Thymus (tissue), 11 donors: Measurements from ENCODE around the gene CPED1. TPM values are rescaled to one million over a fixed set of nuclear protein-coding genes. Genes with fewer than 3 reads are reported as not detected.

Source experiments
- DNase-seq, 9 donors: peaks; one replicate each; pipeline ENCODE4 v3.0.0-alpha.2; 2013; ENCODE audit warnings: low spot score in 9 of 9, low read depth in 6 of 9, missing footprints in 1 of 9
- H3K27ac ChIP-seq, 2 donors: one replicate each; pipeline ENCODE4 v1.5.1; 2013; ENCODE audit warnings: control low read depth in 1 of 2, low read depth in 1 of 2, low read length in 1 of 2, mild to moderate bottlenecking in 1 of 2, moderate library complexity in 1 of 2
- H3K27me3 ChIP-seq, 2 donors: one replicate each; pipeline ENCODE4 v1.5.1; 2013; ENCODE audit warnings: low read length in 1 of 2; ENCODE audit not compliant: control insufficient read depth in 2 of 2, insufficient read depth in 1 of 2
- H3K36me3 ChIP-seq, 2 donors: one replicate each; pipeline ENCODE4 v1.5.1; 2013; ENCODE audit warnings: low read length in 1 of 2, mild to moderate bottlenecking in 1 of 2, moderate library complexity in 1 of 2; ENCODE audit not compliant: control insufficient read depth in 2 of 2, insufficient read depth in 2 of 2
- H3K4me1 ChIP-seq, 2 donors: one replicate each; pipeline ENCODE4 v1.5.1; 2013; ENCODE audit warnings: low read length in 2 of 2; ENCODE audit not compliant: control insufficient read depth in 2 of 2, insufficient read depth in 2 of 2
- H3K4me3 ChIP-seq, 2 donors: one replicate each; pipeline ENCODE4 v1.5.1; 2013; ENCODE audit warnings: low read length in 2 of 2, control low read depth in 1 of 2, mild to moderate bottlenecking in 1 of 2
- H3K9me3 ChIP-seq, 2 donors: one replicate each; pipeline ENCODE4 v1.5.1; 2013; ENCODE audit warnings: low read length in 1 of 2, mild to moderate bottlenecking in 1 of 2; ENCODE audit not compliant: control insufficient read depth in 2 of 2, insufficient read depth in 1 of 2
- WGBS: extraction: QIAGEN DNeasy Blood & Tissue Kit; methylation state at CpG from one replicate; pipeline ENCODE4 v1.1.7; 2013; 5-methylcytosine and 5-hydroxymethylcytosine counted together
- polyA plus RNA-seq: library from polyadenylated mRNA; stranded (reverse); fragments of 200-250 nt; gene quantifications from one replicate; pipeline ENCODE4 v1.2.3, GENCODE V29; 2013
- total RNA-seq: library from RNA; stranded (reverse); fragments of 120-200 nt; gene quantifications from one replicate; pipeline ENCODE4 v1.2.4, GENCODE V29; 2013
- donor health status: healthy.

The CPED1 gene
- total and polyA plus RNA-seq, 2 donors = 1.9 to 2.2 TPM

GRCh38 chr7:120985839-120986238 lies 2.7 kb upstream of the CPED1 start:
- DNase-seq = no peak
- 93% methylated on average over 2 of the region's 2 CpGs for WGBS
- no peaks in the 10 kb centered on the region for H3K9me3 ChIP-seq

GRCh38 chr7:120986650-120987049 lies 1.9 kb upstream of the CPED1 start:
- Histone ChIP-seq H3K36me3 (no peaks in the 10 kb centered on the region), H3K27me3 (peaks cover 0 to 29% of the 10 kb centered on the region in 2 donors), H3K4me1 (peaks cover 3 to 10% of the 10 kb centered on the region in 2 donors), H3K9me3 (no peaks in the 10 kb centered on the region), H3K4me3 (no peak overlapping the region), H3K27ac (no peak overlapping the region)
- DNase-seq = no peak
- WGBS = 98% methylated on average over 2 of the region's 2 CpGs

More at GRCh38 chr7:120985839-120986238, 2.7 kb upstream of the CPED1 start:
- Histone ChIP-seq H3K4me3 (no peak overlapping the region), H3K36me3 (no peaks in the 10 kb centered on the region), H3K27ac (no peak overlapping the region), H3K4me1 (peaks cover 3 to 10% of the 10 kb centered on the region in 2 donors), H3K27me3 (peaks cover 0 to 28% of the 10 kb centered on the region in 2 donors)

GRCh38 chr7:120987280-120987679 lies 1.2 kb upstream of the CPED1 start:
- H3K27me3 ChIP-seq = peaks cover 0 to 29% of the 10 kb centered on the region in 2 donors
- H3K27ac ChIP-seq = no peak overlapping the region
- WGBS = 2% methylated on average over 3 of the region's 3 CpGs
- no peaks in the 10 kb centered on the region for H3K9me3 ChIP-seq
- DNase-seq = no peak
- H3K4me3 ChIP-seq = no peak overlapping the region
- H3K36me3 ChIP-seq = no peaks in the 10 kb centered on the region
- peaks cover 3 to 10% of the 10 kb centered on the region in 2 donors for H3K4me1 ChIP-seq

GRCh38 chr7:120987683-120988590 lies 574 bp upstream of the CPED1 start:
- H3K27ac ChIP-seq = peak overlapping the region in 1 of 2 donors; percentile 4
- H3K4me3 ChIP-seq = peak overlapping the region; percentile 12 to 33
- H3K27me3 ChIP-seq = peaks cover 0 to 29% of the 10 kb centered on the region in 2 donors
- peaks cover 3 to 10% of the 10 kb centered on the region in 2 donors for H3K4me1 ChIP-seq
- H3K36me3 ChIP-seq = no peaks in the 10 kb centered on the region
- WGBS = 2% methylated on average over 12 of the region's 12 CpGs
- no peaks in the 10 kb centered on the region for H3K9me3 ChIP-seq
- DNase-seq = peak; percentile 58 to 91 (median 76)

- Histone ChIP-seq H3K36me3 (no peaks in the 10 kb centered on the region), H3K9me3 (no peaks in the 10 kb centered on the region), H3K27me3 (peaks cover 0 to 29% of the 10 kb centered on the region in 2 donors), H3K4me1 (peaks cover 3 to 10% of the 10 kb centered on the region in 2 donors), H3K4me3 (no peak overlapping the region), H3K27ac (peak overlapping the region in 1 of 2 donors; percentile 5)
- 56% methylated on average over 15 of the region's 15 CpGs for WGBS
- no peak for DNase-seq
Measured at GRCh38 chr7:120989257-120990220, 1.0 kb downstream of the CPED1 start.

GRCh38 chr7:120990468-120991118 lies 2.1 kb downstream of the CPED1 start:
- H3K4me1 ChIP-seq = peaks cover 3 to 10% of the 10 kb centered on the region in 2 donors
- no peak for DNase-seq
- no peaks in the 10 kb centered on the region for H3K9me3 ChIP-seq
- no peaks in the 10 kb centered on the region for H3K36me3 ChIP-seq
- H3K27ac ChIP-seq = no peak overlapping the region
- H3K27me3 ChIP-seq = peaks cover 0 to 29% of the 10 kb centered on the region in 2 donors
- no peak overlapping the region for H3K4me3 ChIP-seq
- 93% methylated on average over 6 of the region's 6 CpGs for WGBS

GRCh38 chr7:120991161-120991560 lies 2.6 kb downstream of the CPED1 start:
- H3K27me3 ChIP-seq = peaks cover 0 to 29% of the 10 kb centered on the region in 2 donors
- H3K4me3 ChIP-seq = no peak overlapping the region
- DNase-seq = no peak
- 83% methylated on average over 1 of the region's 1 CpG for WGBS
- H3K36me3 ChIP-seq = no peaks in the 10 kb centered on the region
- no peak overlapping the region for H3K27ac ChIP-seq
- no peaks in the 10 kb centered on the region for H3K9me3 ChIP-seq
- H3K4me1 ChIP-seq = peaks cover 3 to 10% of the 10 kb centered on the region in 2 donors

GRCh38 chr7:120991581-120991980 lies 3.1 kb downstream of the CPED1 start:
- 36% methylated on average over 2 of the region's 2 CpGs for WGBS
- Histone ChIP-seq H3K9me3 (no peaks in the 10 kb centered on the region), H3K27me3 (peaks cover 0 to 29% of the 10 kb centered on the region in 2 donors), H3K36me3 (no peaks in the 10 kb centered on the region), H3K27ac (no peak overlapping the region), H3K4me3 (no peak overlapping the region), H3K4me1 (peaks cover 3 to 10% of the 10 kb centered on the region in 2 donors)
- DNase-seq = no peak
